ENCODE data around the gene GSK3A.

Gene GSK3A

DNA sequence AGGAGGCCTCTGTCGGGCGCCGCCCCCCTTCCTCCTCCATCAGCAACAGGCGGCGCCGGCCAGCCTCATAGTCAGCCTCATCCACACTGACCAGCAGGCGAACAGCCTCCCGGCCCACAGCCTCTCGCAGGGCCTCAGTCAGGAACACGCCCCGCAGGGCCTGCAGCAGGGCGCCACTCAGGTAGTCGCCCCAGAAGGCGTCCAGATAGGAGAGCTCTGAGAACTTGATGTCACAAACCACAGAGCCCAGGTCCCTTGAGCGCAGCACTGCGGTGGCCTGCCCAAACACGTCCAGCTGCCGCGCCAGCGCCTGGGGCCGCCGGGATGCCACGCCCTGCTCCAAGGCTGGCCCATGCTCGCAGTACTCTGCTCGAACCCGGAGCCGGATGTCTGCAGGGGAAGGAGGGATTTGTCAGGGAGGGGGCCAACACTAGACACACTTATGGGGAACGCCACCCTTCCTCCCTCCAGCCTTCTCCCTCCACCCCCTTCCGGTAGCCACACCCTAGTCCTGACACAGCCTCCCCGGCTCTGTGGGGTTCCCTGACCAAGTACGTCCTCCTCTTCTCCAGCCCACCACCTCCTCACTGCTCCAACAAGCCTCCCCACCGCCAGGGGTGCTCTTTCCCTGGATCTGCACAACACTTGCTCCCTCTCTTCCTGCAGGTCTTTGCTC, 42.8 kb downstream of the GSK3A start:
- DNase-seq (ENCODE audit: low read depth in 2 of 2): no peak

DNA sequence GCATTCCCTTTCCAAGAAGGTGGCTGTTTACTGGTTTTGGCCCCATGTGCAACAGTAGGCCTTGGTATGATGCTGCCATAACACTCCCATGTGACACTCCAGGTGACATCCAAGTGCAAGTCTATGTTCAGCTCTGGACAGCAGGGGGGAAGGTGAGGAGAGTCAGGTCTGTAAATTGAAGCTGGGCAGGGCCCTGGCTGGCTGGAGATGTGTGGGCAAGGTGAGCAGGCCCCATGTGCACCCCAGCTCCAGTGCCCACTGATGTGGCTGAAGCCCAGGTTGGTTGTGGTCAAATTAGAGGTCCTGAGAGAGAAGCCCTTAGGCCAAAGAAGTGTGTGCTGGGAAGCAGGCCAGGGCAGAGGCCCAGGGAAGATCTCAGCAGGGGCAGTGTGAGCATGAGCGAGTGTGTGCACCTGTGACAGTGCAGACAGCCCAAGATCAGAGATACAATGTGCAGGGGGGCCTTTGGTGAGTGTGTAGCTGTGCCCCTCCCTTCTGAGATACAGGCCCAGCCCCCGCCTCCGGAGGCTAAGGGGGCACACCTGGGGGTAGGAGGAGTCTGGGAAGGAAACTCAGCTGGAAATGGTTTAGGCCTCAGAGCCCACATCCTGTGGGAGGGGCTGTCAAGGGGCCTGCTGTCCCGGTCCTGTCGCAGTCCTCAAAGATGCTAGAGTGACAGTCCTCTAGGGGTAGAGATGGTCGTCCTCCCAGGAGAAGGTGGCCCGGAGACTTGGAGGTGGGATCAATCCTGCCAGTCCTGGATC, 43.5 kb downstream of the GSK3A start:
- DNase-seq (ENCODE audit: low read depth in 2 of 2): peak; percentile 47 to 52

DNA sequence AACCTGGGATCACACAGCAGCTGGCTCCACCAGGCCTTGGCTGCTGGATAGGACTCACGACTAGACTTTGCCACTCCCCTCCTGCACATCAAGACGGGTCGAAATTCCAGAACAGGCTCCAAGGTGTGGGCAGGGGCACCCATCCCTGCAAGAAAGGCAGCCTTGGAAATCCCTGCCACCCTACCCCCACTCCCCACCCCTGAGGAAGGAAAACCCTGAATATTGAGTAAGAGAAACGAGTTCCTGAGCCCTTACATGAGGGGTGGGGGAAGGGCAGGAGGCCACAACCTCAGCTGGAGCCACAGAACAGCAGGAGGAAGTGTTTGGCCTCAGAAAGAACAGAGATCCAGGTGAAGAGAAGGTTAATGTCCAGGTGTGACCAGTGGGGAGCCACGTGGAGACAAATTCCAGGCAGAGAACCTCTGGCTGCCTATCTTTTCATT, 45.0 kb downstream of the GSK3A start:
- no peak for DNase-seq (ENCODE audit: low read depth in 2 of 2)

DNA sequence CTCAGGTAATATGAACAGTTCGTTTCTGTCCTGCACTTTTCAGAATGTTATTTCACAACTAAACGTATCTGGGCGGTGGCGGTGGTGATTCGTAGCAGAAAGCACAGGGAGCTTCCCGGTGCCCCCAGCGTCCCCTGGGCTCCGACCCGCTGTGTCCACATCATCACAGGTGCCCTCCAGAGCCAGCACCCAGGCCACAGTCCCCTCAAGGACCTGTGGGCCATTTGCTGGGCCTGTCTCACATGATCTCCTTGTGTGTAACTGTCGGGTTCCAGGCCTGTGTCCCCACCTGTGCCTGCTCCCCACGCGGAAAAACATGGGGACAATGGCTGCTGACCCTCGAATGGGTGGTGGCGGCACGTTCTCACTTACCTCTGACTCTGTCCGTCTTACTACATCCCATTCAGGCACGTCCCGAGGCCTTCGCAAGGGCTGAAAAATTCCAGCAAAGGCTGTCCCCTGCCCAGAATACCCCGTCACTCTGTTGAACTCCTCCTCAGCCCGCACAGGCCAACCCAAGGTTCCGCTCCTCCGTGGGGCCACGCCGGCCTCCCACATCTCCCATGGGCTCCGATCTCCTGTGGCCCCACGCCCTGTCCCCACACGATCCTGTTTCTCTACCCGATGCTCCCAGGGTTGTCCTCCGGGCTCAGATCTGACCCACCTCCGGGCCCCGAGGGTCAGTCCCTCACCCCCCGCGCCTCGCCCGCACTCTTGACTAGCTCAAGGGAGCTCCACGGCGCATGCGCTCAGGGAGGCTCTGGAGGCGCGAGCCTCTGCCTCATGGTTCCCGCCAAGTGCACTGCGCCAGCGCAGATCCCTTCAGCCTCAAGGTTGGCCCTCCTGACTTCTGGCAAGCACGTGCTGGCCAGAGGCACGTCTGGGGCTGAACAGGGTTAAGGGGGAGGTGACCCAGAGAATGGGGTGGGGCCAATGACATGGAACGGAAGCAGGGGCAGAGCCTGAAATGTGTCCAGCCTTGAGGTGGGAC, 46.1 kb downstream of the GSK3A start:
- no peak for DNase-seq (ENCODE audit: low read depth in 2 of 2)

GRCh38 chr19:42193706-42194105, 48.7 kb downstream of the GSK3A start:
- DNase-seq (ENCODE audit: low read depth in 2 of 2): no peak

- DNase-seq (ENCODE audit: low read depth in 2 of 2): no peak
Measured at GRCh38 chr19:42193294-42193693, 49.1 kb downstream of the GSK3A start.

- no peak for DNase-seq (ENCODE audit: low read depth in 2 of 2)
Measured at GRCh38 chr19:42191855-42192254, 50.5 kb downstream of the GSK3A start.

DNA sequence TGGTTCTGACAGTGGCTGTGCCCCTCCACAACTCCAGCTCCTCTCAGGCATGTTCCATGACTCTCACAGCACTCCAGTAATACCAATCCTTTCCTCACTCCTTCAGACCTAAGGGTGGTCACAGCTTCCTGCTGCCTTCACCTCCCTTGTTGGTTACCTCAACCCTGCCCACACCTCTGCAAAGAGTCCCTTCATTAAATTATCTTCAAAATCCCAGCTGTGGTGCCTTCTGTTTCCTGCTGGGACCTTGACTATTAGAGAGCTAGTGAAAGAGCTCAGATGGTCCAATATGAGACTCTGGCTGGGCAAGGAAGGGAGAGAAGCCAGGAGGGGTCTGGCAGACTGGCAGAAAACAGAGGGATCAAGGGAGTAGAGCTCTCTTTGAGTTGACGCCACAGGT, 51.1 kb downstream of the GSK3A start:
- DNase-seq (ENCODE audit: low read depth in 2 of 2): no peak

GRCh38 chr19:42189133-42189532, 53.3 kb downstream of the GSK3A start:
- DNase-seq (ENCODE audit: low read depth in 2 of 2): no peak

GRCh38 chr19:42188665-42189064, 53.7 kb downstream of the GSK3A start:
- no peak for DNase-seq (ENCODE audit: low read depth in 2 of 2)

DNA sequence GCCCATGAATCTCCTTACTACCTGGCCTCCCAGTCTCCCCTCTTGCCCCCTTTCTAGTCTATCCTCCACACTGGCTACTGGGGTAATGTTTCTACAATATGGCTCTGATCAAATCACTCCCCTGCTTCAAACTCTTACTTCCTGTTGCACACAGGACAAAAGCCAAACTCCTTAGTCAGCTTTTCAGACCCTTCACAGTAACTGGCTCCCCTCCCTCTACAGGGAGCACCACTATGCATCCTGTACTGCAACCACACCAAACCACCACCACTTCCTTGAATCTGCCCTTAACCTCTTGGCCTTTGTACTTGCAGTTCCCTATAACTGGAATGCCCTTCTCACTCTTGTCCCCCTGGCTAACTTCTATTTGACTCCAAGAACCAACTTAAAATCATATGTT, 57.1 kb downstream of the GSK3A start:
- DNase-seq (ENCODE audit: low read depth in 2 of 2): no peak

DNA sequence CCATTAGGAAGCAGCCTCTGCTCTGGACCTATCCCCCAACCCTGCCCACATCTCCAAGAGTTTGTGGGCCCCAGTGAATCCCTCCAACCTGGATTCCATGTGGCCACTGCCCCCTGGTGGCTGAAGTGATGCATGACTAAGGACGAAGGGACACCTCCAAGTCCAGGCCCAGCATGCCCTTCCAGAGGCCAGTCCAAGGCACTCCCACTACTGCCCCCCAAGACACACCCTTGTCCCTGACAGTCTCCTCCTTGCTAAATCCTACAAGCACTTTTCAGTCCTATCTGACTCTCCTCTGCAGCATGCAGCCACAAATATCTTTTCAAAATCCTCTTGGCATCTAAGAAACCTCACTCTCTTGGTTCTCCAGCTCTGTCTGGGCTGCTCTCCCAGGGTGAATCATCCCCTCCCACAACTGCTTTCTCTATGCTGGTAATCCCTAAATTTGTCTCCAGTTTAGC, 58.0 kb downstream of the GSK3A start:
- peak; percentile 31 to 55 for DNase-seq (ENCODE audit: low read depth in 2 of 2)

Data from stimulated activated CD8-positive, alpha-beta memory T cell treated with anti-CD3 and anti-CD28 coated beads, Interleukin-7, amount 100 ng/mL, for 1 hour (primary cell).